GM20000 (cell line): ENCODE data around the gene EHBP1.

Source experiments
- DNase-seq: peaks from one replicate; pipeline ENCODE4 v3.0.0; 2012; ENCODE audit warnings: low spot score
- TF ChIP-seq, protein P1 (sequence below): IDR thresholded peaks from 2 replicates; pipeline ENCODE4 v1.5.1; 2012; ENCODE audit warnings: mild to moderate bottlenecking, control low read depth; ENCODE audit errors: extremely low read depth, missing control alignments

The EHBP1 gene

DNA sequence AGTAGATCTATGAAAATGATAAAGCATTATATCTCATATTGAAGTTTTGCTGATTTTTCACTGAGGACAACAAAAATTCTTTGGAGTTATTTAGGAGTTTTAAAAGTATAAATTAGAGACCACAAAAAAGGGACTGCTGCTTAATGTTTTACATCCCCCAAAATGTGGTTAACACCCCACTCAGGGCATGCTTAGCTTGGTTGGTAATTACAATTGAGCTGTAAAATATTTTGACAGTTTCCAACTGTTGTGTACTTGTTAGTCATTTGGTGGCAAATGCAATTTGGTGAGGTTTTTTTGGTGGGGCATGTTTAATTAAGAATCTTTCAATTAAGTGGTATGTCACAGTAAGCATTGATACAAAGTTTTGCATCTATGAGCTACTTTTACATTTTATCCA lies 207.8 kb downstream of the EHBP1 start:
- TF ChIP-seq, protein P1, sequence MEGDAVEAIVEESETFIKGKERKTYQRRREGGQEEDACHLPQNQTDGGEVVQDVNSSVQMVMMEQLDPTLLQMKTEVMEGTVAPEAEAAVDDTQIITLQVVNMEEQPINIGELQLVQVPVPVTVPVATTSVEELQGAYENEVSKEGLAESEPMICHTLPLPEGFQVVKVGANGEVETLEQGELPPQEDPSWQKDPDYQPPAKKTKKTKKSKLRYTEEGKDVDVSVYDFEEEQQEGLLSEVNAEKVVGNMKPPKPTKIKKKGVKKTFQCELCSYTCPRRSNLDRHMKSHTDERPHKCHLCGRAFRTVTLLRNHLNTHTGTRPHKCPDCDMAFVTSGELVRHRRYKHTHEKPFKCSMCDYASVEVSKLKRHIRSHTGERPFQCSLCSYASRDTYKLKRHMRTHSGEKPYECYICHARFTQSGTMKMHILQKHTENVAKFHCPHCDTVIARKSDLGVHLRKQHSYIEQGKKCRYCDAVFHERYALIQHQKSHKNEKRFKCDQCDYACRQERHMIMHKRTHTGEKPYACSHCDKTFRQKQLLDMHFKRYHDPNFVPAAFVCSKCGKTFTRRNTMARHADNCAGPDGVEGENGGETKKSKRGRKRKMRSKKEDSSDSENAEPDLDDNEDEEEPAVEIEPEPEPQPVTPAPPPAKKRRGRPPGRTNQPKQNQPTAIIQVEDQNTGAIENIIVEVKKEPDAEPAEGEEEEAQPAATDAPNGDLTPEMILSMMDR, result no peak

GRCh38 chr2:62919041-62919440 lies 213.5 kb downstream of the EHBP1 start:
- no peak for DNase-seq
- TF ChIP-seq, protein P1, result no peak

More for the DNA sequence above, 207.8 kb downstream of the EHBP1 start:
- no peak for DNase-seq

- TF ChIP-seq, protein P1, result no peak
- DNase-seq, result no peak
These were observed 214.6 kb downstream of the EHBP1 start for GRCh38 chr2:62920070-62920469.

DNA sequence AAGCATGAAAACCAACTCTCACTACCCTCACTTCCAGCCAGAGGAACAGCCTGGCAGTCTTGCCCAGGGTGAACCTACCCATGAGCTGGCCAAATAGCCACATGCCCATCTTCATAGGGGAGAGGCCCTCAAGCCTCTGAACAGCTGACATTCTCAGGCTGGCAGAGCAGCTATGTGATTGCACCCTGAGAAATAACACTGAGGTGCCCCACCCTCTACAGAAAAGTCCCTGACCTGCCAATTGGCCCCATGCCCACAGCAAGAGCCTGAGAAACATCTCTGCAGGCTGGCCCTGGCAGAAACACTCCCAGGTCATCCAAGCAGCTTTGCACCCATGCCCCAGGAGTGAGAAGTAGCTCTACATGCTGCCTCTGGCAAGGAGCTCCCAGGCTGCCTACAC lies 217.7 kb downstream of the EHBP1 start:
- DNase-seq, result no peak
- TF ChIP-seq, protein P1, result no peak

- DNase-seq, result no peak
- TF ChIP-seq, protein P1, result no peak
These were observed 218.4 kb downstream of the EHBP1 start for GRCh38 chr2:62923881-62924280.

DNA sequence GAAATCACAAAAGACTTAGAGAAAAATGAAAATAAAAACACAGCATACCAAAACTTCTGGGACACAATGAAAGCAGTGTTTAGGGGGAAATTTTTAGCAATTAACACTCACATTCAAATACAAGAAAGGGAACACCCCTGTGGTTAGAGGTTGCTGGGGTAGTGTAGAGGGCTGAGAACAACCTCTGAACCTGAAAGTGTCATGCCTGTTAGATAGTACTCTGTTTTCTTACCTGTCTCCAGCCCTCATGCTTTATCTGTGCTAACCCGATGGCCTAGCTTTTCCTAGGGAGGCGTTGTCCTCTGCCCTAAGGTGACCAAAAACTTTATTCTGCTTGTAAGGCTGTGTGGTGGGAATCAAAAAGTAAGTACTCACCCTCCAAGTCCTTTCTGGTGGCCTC lies 222.5 kb downstream of the EHBP1 start:
- TF ChIP-seq, protein P1, result no peak

DNA sequence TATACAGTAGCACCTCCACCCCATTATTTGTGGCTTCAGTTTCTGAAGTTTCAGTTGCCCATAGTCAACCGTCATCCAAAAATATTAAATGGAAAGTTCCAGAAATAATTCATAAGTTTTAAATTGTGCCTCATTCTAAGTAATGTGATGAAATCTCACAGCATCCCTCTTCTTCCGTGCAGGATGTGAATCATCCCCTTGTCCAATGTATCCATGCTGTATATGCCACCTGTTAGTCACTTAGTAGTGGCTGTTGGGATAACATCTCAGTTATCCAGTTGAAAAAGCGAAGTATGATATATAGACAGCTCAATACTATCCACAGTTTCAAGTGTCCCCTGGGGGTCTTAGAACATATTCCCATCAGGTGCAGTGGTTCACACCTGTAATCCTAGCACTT lies 226.0 kb downstream of the EHBP1 start:
- TF ChIP-seq, protein P1, result no peak
- DNase-seq, result no peak

More for the DNA sequence above, 222.5 kb downstream of the EHBP1 start:
- no peak for DNase-seq
